Measurements from ENCODE around the gene POP4. TPM values are rescaled to one million over a fixed set of nuclear protein-coding genes. Genes with fewer than 3 reads are reported as not detected.
A peak's percentile ranks its signal among the peaks of the same experiment; 100 is the strongest.

The POP4 gene
- total and polyA plus RNA-seq, 2 of the 13 experiments (the other 11 are each of a cell fraction or from before 2014, with no cell fraction given): 32.2 to 84.0 TPM

DNA sequence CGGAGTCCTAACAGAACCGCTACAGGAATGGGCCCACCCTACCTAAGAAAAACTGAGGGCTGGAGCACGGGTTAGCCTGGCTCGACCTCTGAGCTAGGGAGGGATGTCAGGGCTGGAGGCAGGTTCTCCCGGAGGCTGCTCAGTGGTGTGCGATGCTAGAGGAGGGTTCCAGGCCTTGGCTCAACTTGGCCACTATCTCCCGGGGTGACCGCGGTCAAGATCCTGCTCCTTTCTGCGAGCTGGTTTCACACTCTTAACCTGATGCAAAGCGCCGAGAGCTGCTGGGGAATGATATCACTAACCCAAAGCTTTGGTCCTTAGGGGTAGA, 301 bp downstream of the POP4 start (continued):
- TF ChIP-seq, protein P1, sequence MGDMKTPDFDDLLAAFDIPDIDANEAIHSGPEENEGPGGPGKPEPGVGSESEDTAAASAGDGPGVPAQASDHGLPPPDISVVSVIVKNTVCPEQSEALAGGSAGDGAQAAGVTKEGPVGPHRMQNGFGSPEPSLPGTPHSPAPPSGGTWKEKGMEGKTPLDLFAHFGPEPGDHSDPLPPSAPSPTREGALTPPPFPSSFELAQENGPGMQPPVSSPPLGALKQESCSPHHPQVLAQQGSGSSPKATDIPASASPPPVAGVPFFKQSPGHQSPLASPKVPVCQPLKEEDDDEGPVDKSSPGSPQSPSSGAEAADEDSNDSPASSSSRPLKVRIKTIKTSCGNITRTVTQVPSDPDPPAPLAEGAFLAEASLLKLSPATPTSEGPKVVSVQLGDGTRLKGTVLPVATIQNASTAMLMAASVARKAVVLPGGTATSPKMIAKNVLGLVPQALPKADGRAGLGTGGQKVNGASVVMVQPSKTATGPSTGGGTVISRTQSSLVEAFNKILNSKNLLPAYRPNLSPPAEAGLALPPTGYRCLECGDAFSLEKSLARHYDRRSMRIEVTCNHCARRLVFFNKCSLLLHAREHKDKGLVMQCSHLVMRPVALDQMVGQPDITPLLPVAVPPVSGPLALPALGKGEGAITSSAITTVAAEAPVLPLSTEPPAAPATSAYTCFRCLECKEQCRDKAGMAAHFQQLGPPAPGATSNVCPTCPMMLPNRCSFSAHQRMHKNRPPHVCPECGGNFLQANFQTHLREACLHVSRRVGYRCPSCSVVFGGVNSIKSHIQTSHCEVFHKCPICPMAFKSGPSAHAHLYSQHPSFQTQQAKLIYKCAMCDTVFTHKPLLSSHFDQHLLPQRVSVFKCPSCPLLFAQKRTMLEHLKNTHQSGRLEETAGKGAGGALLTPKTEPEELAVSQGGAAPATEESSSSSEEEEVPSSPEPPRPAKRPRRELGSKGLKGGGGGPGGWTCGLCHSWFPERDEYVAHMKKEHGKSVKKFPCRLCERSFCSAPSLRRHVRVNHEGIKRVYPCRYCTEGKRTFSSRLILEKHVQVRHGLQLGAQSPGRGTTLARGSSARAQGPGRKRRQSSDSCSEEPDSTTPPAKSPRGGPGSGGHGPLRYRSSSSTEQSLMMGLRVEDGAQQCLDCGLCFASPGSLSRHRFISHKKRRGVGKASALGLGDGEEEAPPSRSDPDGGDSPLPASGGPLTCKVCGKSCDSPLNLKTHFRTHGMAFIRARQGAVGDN (CRISPR knock-in tag; IDR thresholded peaks at IDR 0.05): peak; percentile 42; the same call in 1 of the 2 replicates
- TF ChIP-seq ZSCAN25 (CRISPR knock-in tag; IDR thresholded peaks at IDR 0.05) (no peak), CEBPG (CRISPR knock-in tag; IDR thresholded peaks at IDR 0.05) (no peak), NR3C1 (CRISPR knock-in tag; IDR thresholded peaks at IDR 0.05) (no peak), MTA1 (CRISPR knock-in tag; IDR thresholded peaks at IDR 0.05; ENCODE audit: borderline replicate concordance) (no peak), RFXANK (CRISPR knock-in tag; IDR thresholded peaks at IDR 0.05) (no peak), ZFP82 (CRISPR knock-in tag; IDR thresholded peaks at IDR 0.05; ENCODE audit: borderline replicate concordance) (no peak), KDM5A (IDR thresholded peaks at IDR 0.05; ENCODE audit: borderline replicate concordance, low read length) (peak; percentile 95), ZFP62 (CRISPR knock-in tag; IDR thresholded peaks at IDR 0.05) (no peak)
- TF ChIP-seq, protein P2, sequence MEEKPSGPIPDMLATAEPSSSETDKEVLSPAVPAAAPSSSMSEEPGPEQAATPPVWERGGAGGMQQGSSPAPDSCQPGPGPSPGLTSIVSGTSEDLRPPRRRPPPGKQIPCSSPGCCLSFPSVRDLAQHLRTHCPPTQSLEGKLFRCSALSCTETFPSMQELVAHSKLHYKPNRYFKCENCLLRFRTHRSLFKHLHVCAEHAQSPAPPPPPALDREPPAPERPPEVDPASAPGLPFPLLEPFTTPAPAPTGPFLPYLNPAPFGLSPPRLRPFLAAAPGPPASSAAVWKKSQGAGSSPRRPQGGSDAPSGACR (CRISPR knock-in tag; IDR thresholded peaks at IDR 0.05): 0 out of 2 replicates have a peak, but pooled peaks have one; percentile 9
